Measurements from ENCODE around the gene CLCN4. TPM values are rescaled to one million over a fixed set of nuclear protein-coding genes. Genes with fewer than 3 reads are reported as not detected.

The CLCN4 gene
- total RNA-seq, 4 donors from 2014 or later, result 7.1 to 19.1 (median 15.9) TPM

DNA sequence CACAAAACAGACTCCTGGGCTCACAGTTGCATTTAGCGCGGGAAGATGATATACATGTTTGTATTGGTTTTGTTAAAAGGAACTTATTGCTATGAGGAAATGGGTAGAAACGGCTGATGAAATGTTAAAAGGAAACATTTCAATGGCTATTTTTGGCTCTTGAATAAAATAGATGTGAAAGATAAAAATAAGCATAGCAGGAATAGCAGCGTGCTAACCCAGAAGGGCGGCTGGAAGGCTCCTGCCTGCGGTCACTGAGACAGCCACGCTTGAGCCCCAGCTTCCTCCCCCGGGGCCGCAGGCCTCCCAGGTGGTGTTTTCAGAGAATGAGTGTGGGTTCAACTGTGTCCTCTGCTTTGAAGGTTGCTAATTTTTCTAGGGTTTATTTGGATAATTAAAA, 35.0 kb upstream of the CLCN4 start:
- H3K27ac ChIP-seq, result no peak overlapping the region
- intact Hi-C loops (cut with DNase I), result loop anchor here (10.0 kb wide), 1 partner anchor 337 kb away; the partner anchor contains the start of gene SHROOM2
- WGBS, 2 donors, result 74 to 87% methylated on average over 9 of the region's 9 CpGs
- H3K27me3 ChIP-seq, result no peaks in the 10 kb centered on the region
- H3K4me1 ChIP-seq, result no peaks in the 10 kb centered on the region
- no peak overlapping the region for H3K4me3 ChIP-seq (replicated peaks in 1 of 3)
- TF ChIP-seq, protein P1, sequence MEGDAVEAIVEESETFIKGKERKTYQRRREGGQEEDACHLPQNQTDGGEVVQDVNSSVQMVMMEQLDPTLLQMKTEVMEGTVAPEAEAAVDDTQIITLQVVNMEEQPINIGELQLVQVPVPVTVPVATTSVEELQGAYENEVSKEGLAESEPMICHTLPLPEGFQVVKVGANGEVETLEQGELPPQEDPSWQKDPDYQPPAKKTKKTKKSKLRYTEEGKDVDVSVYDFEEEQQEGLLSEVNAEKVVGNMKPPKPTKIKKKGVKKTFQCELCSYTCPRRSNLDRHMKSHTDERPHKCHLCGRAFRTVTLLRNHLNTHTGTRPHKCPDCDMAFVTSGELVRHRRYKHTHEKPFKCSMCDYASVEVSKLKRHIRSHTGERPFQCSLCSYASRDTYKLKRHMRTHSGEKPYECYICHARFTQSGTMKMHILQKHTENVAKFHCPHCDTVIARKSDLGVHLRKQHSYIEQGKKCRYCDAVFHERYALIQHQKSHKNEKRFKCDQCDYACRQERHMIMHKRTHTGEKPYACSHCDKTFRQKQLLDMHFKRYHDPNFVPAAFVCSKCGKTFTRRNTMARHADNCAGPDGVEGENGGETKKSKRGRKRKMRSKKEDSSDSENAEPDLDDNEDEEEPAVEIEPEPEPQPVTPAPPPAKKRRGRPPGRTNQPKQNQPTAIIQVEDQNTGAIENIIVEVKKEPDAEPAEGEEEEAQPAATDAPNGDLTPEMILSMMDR (IDR thresholded peaks at IDR 0.05), result no peak
- TF ChIP-seq POLR2A (IDR thresholded peaks at IDR 0.05), result no peak
- DNase-seq, result no peak
- H3K9me3 ChIP-seq, result no peaks in the 10 kb centered on the region
- H3K36me3 ChIP-seq, result peaks cover 0 to 5% of the 10 kb centered on the region in 2 donors

DNA sequence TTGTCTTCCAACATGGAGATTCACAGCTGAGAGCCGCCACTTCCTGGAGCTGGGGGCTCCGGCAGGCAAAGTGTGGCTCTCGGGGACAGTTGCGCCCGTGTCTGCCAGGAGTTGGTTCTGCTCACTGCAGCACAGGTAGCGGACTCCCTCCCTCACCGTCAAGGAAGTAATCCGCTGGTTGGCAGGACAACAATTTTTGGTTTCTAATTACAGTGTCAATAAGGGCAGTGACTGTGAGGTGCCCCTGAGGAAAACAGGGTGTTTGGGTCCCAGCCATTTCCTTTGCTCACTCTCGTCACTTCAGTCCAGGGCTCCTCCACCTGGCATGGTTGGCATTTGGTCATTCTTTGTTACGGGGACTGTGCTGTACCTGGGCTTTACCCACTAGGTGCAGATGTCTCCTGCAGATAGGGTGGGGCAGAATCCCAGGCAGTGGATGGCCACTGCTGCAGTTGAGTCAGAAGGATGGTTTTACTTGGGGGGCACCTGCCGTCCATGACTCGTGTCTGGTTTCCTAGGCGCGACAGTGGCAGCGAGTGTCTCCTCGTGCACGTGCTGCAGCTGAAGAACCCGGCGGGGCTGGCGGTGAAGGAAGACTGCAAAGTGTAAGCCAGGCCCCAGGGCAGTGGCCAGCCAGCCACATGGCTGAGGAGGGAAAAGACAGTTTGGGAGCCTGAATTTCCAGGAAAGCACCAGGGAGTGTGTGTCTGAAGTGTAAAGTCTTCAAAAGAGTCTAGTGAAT, 32.1 kb upstream of the CLCN4 start:
- Histone ChIP-seq H3K9me3 (no peaks in the 10 kb centered on the region), H3K27me3 (no peaks in the 10 kb centered on the region), H3K27ac (no peak overlapping the region), H3K4me1 (no peaks in the 10 kb centered on the region), H3K36me3 (peaks cover 5 to 8% of the 10 kb centered on the region in 2 donors), H3K4me3 (replicated peaks in 1 of 3) (no peak overlapping the region)
- WGBS, 2 donors, result 97 to 99% methylated on average over 7 to 12 of the region's 20 CpGs
- no peak for DNase-seq
- intact Hi-C loops (cut with DNase I), result loop anchor here (10.0 kb wide), 1 partner anchor 340 kb away; the partner anchor contains the start of gene SHROOM2
- TF ChIP-seq, protein P1 (IDR thresholded peaks at IDR 0.05), result no peak
- no peak for TF ChIP-seq POLR2A (IDR thresholded peaks at IDR 0.05)

DNA sequence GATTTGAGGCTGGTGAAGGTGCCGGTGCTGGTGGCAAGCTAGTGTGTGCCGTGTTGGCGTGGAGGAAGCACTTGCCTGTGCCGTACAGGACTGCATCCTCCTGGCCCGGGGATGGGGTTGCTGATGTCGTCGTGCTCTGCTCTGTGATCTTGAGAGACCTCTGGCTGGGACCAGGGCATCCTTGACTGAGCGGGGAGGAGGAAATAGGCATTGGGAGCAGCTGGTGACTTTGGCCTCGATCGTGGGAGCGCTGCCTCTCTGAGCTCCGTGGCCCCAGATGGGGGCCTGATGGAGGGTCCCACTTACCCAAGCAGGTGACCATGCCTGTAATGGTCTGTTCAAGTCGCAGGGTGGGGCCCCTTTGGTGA, 31.5 kb upstream of the CLCN4 start:
- TF ChIP-seq POLR2A (IDR thresholded peaks at IDR 0.05), result no peak
- TF ChIP-seq, protein P1 (IDR thresholded peaks at IDR 0.05), result no peak
- no peaks in the 10 kb centered on the region for H3K4me1 ChIP-seq
- intact Hi-C loops (cut with DNase I), result loop anchor here (10.0 kb wide), 1 partner anchor 340 kb away; the partner anchor contains the start of gene SHROOM2

DNA sequence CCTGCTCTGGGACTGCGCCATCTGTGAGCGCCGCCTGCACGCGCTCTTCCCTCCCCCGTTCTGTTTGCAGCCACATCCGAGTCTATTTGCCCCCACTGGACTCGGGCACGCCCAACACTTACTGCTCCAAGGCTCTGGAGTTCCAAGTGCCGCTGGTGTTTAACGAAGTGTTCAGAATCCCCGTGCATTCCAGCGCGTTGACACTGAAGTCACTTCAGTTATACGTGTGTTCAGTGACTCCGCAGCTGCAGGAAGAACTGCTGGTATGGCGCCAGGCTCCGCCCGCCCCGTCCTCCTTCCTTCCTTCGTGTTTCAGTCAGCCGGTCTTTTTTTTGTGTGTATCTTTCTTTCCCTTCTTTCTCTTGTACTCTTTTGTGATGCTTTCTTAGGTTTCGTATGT, 30.7 kb upstream of the CLCN4 start:
- H3K36me3 ChIP-seq, result peaks cover 5 to 8% of the 10 kb centered on the region in 2 donors
- H3K27me3 ChIP-seq, result no peaks in the 10 kb centered on the region
- WGBS, 2 donors, result 73 to 78% methylated on average over 23 of the region's 23 CpGs
- intact Hi-C loops (cut with DNase I), result loop anchor here (10.0 kb wide), 1 partner anchor 341 kb away; the partner anchor contains the start of gene SHROOM2
- no peak overlapping the region for H3K27ac ChIP-seq
- no peak overlapping the region for H3K4me3 ChIP-seq (replicated peaks in 1 of 3)
- H3K9me3 ChIP-seq, result no peaks in the 10 kb centered on the region
- H3K4me1 ChIP-seq, result no peaks in the 10 kb centered on the region
- TF ChIP-seq, protein P1 (IDR thresholded peaks at IDR 0.05), result no peak
- TF ChIP-seq POLR2A (IDR thresholded peaks at IDR 0.05), result no peak
- DNase-seq, result no peak

More for the DNA sequence above, 31.5 kb upstream of the CLCN4 start:
- Histone ChIP-seq H3K27me3 (no peaks in the 10 kb centered on the region), H3K4me3 (replicated peaks in 1 of 3) (no peak overlapping the region), H3K9me3 (no peaks in the 10 kb centered on the region), H3K36me3 (peaks cover 5 to 8% of the 10 kb centered on the region in 2 donors), H3K27ac (no peak overlapping the region)
- WGBS, 2 donors, result 83 to 96% methylated on average over 4 to 7 of the region's 13 CpGs
- DNase-seq, result no peak

DNA sequence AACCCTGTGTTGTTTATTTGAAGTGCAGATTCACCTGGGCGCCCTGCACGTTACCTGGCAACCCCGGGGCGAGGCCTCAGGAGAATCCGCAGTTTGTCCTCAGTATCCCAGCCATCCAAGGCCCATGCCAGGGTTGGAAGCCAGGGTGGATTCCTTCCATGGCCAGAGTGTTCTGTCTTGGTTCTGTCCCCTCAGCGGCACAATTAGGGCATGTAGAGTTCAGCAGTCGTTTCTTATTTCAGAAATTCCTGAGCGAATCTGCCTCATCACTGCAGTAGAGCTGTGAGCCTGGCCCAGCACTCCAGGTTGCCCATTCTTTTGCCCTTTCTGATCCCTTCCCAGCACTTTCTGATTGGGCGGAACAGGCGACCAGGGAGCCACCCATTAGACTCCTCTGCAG, 29.9 kb upstream of the CLCN4 start:
- no peaks in the 10 kb centered on the region for H3K27me3 ChIP-seq
- no peak overlapping the region for H3K27ac ChIP-seq
- no peak for DNase-seq
- TF ChIP-seq POLR2A (IDR thresholded peaks at IDR 0.05), result no peak
- TF ChIP-seq, protein P1 (IDR thresholded peaks at IDR 0.05), result no peak
- H3K9me3 ChIP-seq, result no peaks in the 10 kb centered on the region
- no peak overlapping the region for H3K4me3 ChIP-seq (replicated peaks in 1 of 3)
- H3K4me1 ChIP-seq, result no peaks in the 10 kb centered on the region
- intact Hi-C loops (cut with DNase I), result loop anchor here (10.0 kb wide), 1 partner anchor 342 kb away; the partner anchor contains the start of gene SHROOM2
- peaks cover 5 to 8% of the 10 kb centered on the region in 2 donors for H3K36me3 ChIP-seq
- 92 to 99% methylated on average over 10 of the region's 10 CpGs for WGBS, 2 donors
